IMR-90 (cell line): ENCODE data around the gene SLC26A8. TPM values are rescaled to one million over a fixed set of nuclear protein-coding genes. Genes with fewer than 3 reads are reported as not detected.

Source experiments
- ATAC-seq: fragments of 200-7000 bp; cut with Tn5 transposase; 2 replicates; pipeline ENCODE4 v1.9.1; 2020; ENCODE audit warnings: low read depth, mild to moderate bottlenecking, moderate library complexity
- BruUV-seq: library from RNA; stranded (reverse); fragments of 400-500 nt; replicated peaks from 2 replicates; lab custom pipeline; 2021; lab: Mats Ljungman, UMichigan
- CTCF ChIA-PET: fragments of 300-600 bp; formaldehyde crosslinking; extraction: SDS; loops from one replicate; lab custom pipeline; 2021; ENCODE audit warnings: antibody characterized with exemption; lab: Yijun Ruan, JAX
- POLR2A ChIA-PET: fragments of 300-600 bp; sonication (Branson Sonifier 250); formaldehyde crosslinking; loops from one replicate; lab custom pipeline; 2022; ENCODE audit warnings: antibody characterized with exemption; ENCODE audit not compliant: unreplicated experiment; lab: Charles Lee
- DNase-seq: peaks from one replicate; pipeline ENCODE4 v3.0.0; 2013
- H2AFZ ChIP-seq: replicated peaks from 2 replicates; pipeline ENCODE3; 2013; ENCODE audit warnings: low read length, mild to moderate bottlenecking; ENCODE audit not compliant: poor library complexity
- H2AK5ac ChIP-seq: 2 replicates; pipeline ENCODE4 v1.6.1; 2013; ENCODE audit warnings: low read depth, low read length, inconsistent platforms
- H2AK9ac ChIP-seq: replicated peaks from 2 replicates; pipeline ENCODE3; 2013; ENCODE audit warnings: mild to moderate bottlenecking, low read depth, low read length, moderate library complexity; ENCODE audit not compliant: poor library complexity
- H2BK120ac ChIP-seq: 2 replicates; pipeline ENCODE4 v1.6.1; 2013; ENCODE audit warnings: low read depth, low read length, inconsistent platforms
- H2BK15ac ChIP-seq: 3 replicates; pipeline ENCODE4 v1.6.1; 2013; ENCODE audit warnings: low read depth, low read length, inconsistent platforms
- H2BK20ac ChIP-seq: 2 replicates; pipeline ENCODE4 v1.6.1; 2013; ENCODE audit warnings: low read depth, mild to moderate bottlenecking, inconsistent platforms, low read length, moderate library complexity
- H2BK5ac ChIP-seq: 2 replicates; pipeline ENCODE4 v1.6.1; 2013; ENCODE audit warnings: mild to moderate bottlenecking, low read depth, low read length, inconsistent platforms; ENCODE audit not compliant: poor library complexity, severe bottlenecking
- H3K14ac ChIP-seq: replicated peaks from 2 replicates; pipeline ENCODE4 v1.6.1; 2013; ENCODE audit warnings: low read depth, low read length, inconsistent platforms
- H3K18ac ChIP-seq: 2 replicates; pipeline ENCODE4 v1.6.1; 2013; ENCODE audit warnings: low read depth, low read length, control low read depth
- H3K23ac ChIP-seq: 2 replicates; pipeline ENCODE4 v1.6.1; 2013; ENCODE audit warnings: low read depth, low read length, inconsistent platforms
- H3K27ac ChIP-seq: 2 replicates; pipeline ENCODE4 v1.5.1; 2013; ENCODE audit warnings: mild to moderate bottlenecking, control low read depth, low read length; ENCODE audit not compliant: insufficient read depth
- H3K27me3 ChIP-seq: 2 replicates; pipeline ENCODE4 v1.6.1; 2013; ENCODE audit warnings: low read length; ENCODE audit not compliant: control insufficient read depth, insufficient read depth
- H3K36me3 ChIP-seq: 2 replicates; pipeline ENCODE4 v1.6.1; 2013; ENCODE audit warnings: low read length, mixed read lengths; ENCODE audit not compliant: control insufficient read depth, insufficient read depth
- H3K4ac ChIP-seq: 2 replicates; pipeline ENCODE4 v1.6.1; 2013; ENCODE audit warnings: low read depth, low read length, inconsistent platforms
- H3K4me1 ChIP-seq: 2 replicates; pipeline ENCODE4 v1.6.1; 2013; ENCODE audit warnings: low read length, mixed read lengths; ENCODE audit not compliant: control insufficient read depth, insufficient read depth
- H3K4me2 ChIP-seq: 2 replicates; pipeline ENCODE4 v1.6.1; 2013; ENCODE audit warnings: low read depth, mild to moderate bottlenecking, control low read depth, low read length, moderate library complexity
- H3K4me3 ChIP-seq: 2 replicates; pipeline ENCODE4 v1.5.1; 2013; ENCODE audit warnings: low read depth, mild to moderate bottlenecking, control low read depth, low read length, moderate library complexity; ENCODE audit not compliant: insufficient read depth
- H3K56ac ChIP-seq: 2 replicates; pipeline ENCODE4 v1.6.1; 2013; ENCODE audit warnings: low read length, inconsistent platforms; ENCODE audit not compliant: insufficient read depth; ENCODE audit errors: extremely low read depth
- H3K79me1 ChIP-seq, 2 experiments: 2 replicates each; pipeline ENCODE4 v1.6.1; 2013; ENCODE audit warnings: low read length in 2 of 2, inconsistent platforms in 1 of 2, low read depth in 1 of 2
- H3K9ac ChIP-seq: 2 replicates; pipeline ENCODE4 v1.6.1; 2013; ENCODE audit warnings: low read depth, low read length, control low read depth
- H3K9me1 ChIP-seq: 2 replicates; pipeline ENCODE4 v1.6.1; 2013; ENCODE audit warnings: low read length, inconsistent platforms; ENCODE audit not compliant: insufficient read depth
- H3K9me3 ChIP-seq: 2 replicates; pipeline ENCODE4 v1.6.1; 2013; ENCODE audit warnings: low read length; ENCODE audit not compliant: control insufficient read depth, insufficient read depth
- H4K20me1 ChIP-seq: 2 replicates; pipeline ENCODE4 v1.6.1; 2013; ENCODE audit warnings: low read length, inconsistent platforms; ENCODE audit not compliant: insufficient read depth
- H4K5ac ChIP-seq: 2 replicates; pipeline ENCODE4 v1.6.1; 2013; ENCODE audit warnings: mild to moderate bottlenecking, low read depth, low read length, control low read depth
- H4K8ac ChIP-seq, 2 experiments: 2 replicates each; pipeline ENCODE4 v1.6.1; 2013; ENCODE audit warnings: low read depth in 2 of 2, low read length in 2 of 2, control low read depth in 1 of 2, inconsistent platforms in 1 of 2
- H4K91ac ChIP-seq: 2 replicates; pipeline ENCODE4 v1.6.1; 2013; ENCODE audit warnings: low read depth, low read length, inconsistent platforms; ENCODE audit not compliant: insufficient read depth
- CEBPB ChIP-seq: IDR thresholded peaks from 2 replicates; pipeline ENCODE4 v1.6.1; 2012; ENCODE audit warnings: low read depth, low read length, improper control_type of control experiment
- CTCF ChIP-seq: conservative IDR thresholded peaks from 2 replicates; pipeline ENCODE4 v1.5.1; 2012; ENCODE audit warnings: mild to moderate bottlenecking, low read depth, low read length, improper control_type of control experiment
- ELK1 ChIP-seq: fragments of 150-350 bp; IDR thresholded peaks from 2 replicates; pipeline ENCODE4 v1.6.1; 2016; ENCODE audit warnings: low read depth, mild to moderate bottlenecking, low read length, moderate library complexity, borderline replicate concordance
- MAFK ChIP-seq: IDR thresholded peaks from 2 replicates; pipeline ENCODE4 v1.6.1; 2012; ENCODE audit warnings: low read depth, low read length, improper control_type of control experiment
- MXI1 ChIP-seq: IDR thresholded peaks from 2 replicates; pipeline ENCODE4 v1.6.1; 2012; ENCODE audit warnings: low read depth, mild to moderate bottlenecking, low read length, moderate library complexity, borderline replicate concordance
- NFE2L2 ChIP-seq: fragments of 150-350 bp; IDR thresholded peaks from 2 replicates; pipeline ENCODE4 v1.6.1; 2016; ENCODE audit warnings: low read depth, mild to moderate bottlenecking, low read length
- POLR2A ChIP-seq: IDR thresholded peaks from 2 replicates; pipeline ENCODE4 v1.6.1; 2012; ENCODE audit warnings: mild to moderate bottlenecking, low read depth, low read length
- RCOR1 ChIP-seq: IDR thresholded peaks from 2 replicates; pipeline ENCODE4 v1.6.1; 2012; ENCODE audit warnings: mild to moderate bottlenecking, low read length, improper control_type of control experiment; ENCODE audit not compliant: insufficient replicate concordance
- SMC3 ChIP-seq: fragments of 150-350 bp; IDR thresholded peaks from 2 replicates; pipeline ENCODE4 v1.6.1; 2016; ENCODE audit warnings: low read depth, mild to moderate bottlenecking, antibody characterized with exemption, low read length, moderate library complexity
- WGBS, 2 experiments: methylation state at CpG; one replicate each; pipeline versions ENCODE4 v1.1.5 to v1.1.7; 2013; ENCODE audit warnings: missing lambda C conversion rate in 2 of 2; ENCODE audit not compliant: insufficient read length in 1 of 2; ENCODE audit errors: extremely low coverage in 2 of 2; 5-methylcytosine and 5-hydroxymethylcytosine counted together
- dilution Hi-C: fragments of 300-500 bp; cut with HindIII; formaldehyde crosslinking; loops from one replicate; pipeline ENCODE4 v1.14.3; 2018; ENCODE audit warnings: low sequenced_read_pairs; ENCODE audit not compliant: unreplicated experiment
- in situ Hi-C: fragments of 300-500 bp; cut with MboI; formaldehyde crosslinking; loops from 3 replicates; pipeline ENCODE4 v1.14.3; 2019; ENCODE audit warnings: low sequenced_read_pairs, inconsistent platforms, mixed read lengths
- intact Hi-C: fragments of 100-400 bp; cut with micrococcal nuclease; formaldehyde crosslinking; loops from 2 replicates; pipeline ENCODE4 v1.10.0; 2022
- polyA plus RNA-seq, 3 experiments: library from polyadenylated mRNA; depleted of rRNA; stranded (reverse); fragments of >200 nt; gene quantifications; 2 replicates each; pipeline ENCODE4 v1.2.3, GENCODE V29; 2012; ENCODE audit warnings: low replicate concordance in 1 of 3
- total RNA-seq: library from RNA; depleted of rRNA; stranded (reverse); fragments of >200 nt; gene quantifications from 2 replicates; pipeline ENCODE4 v1.2.3, GENCODE V29; 2012

SLC26A8 gene
- total and polyA plus RNA-seq, 2 of the 4 experiments (the other 2 are of a cell fraction): 0.07 TPM; not detected in 1

GRCh38 chr6:35972471-35973367, 51.7 kb downstream of the SLC26A8 start:
- dilution Hi-C loops: no loop called here
- POLR2A ChIA-PET: no interaction called here

More at GRCh38 chr6:35972471-35973367, 51.7 kb downstream of the SLC26A8 start:
- no peaks in the 10 kb centered on the region; the same call in 1 of the 2 replicates for H3K9me1 ChIP-seq
- no peaks in the 10 kb centered on the region for H4K20me1 ChIP-seq
- H3K23ac ChIP-seq: no peak overlapping the region
- no peak overlapping the region for H2AK5ac ChIP-seq
- ATAC-seq (peak; percentile 57), DNase-seq (no peak)
- no peaks in the 10 kb centered on the region for H3K36me3 ChIP-seq
- no peak overlapping the region for H3K4me2 ChIP-seq
- H3K56ac ChIP-seq: no peak overlapping the region
- H3K4me1 ChIP-seq: no peaks in the 10 kb centered on the region
- H3K27ac ChIP-seq: no peak overlapping the region
- H3K18ac ChIP-seq: no peak overlapping the region
- no peak overlapping the region for H2AK9ac ChIP-seq
- H3K27me3 ChIP-seq: no peaks in the 10 kb centered on the region
- H4K8ac ChIP-seq: no peak overlapping the region
- no peak overlapping the region for H4K5ac ChIP-seq
- CTCF ChIA-PET: interaction anchor here (0.8 kb wide), 1 partner anchor 122 kb away, joined by 3 read pairs; no protein-coding TSS in a partner anchor
- H2BK5ac ChIP-seq: no peak overlapping the region
- no peak overlapping the region for H2AFZ ChIP-seq
- no peak overlapping the region for H2BK20ac ChIP-seq
- no peak overlapping the region for H3K9ac ChIP-seq
- BruUV-seq: no TSS peak
- no peaks in the 10 kb centered on the region for H3K9me3 ChIP-seq
- H4K91ac ChIP-seq: no peak overlapping the region
- in situ Hi-C loops: loop anchor here (25.0 kb wide), 1 partner anchor 435 kb away; no protein-coding TSS in a partner anchor
- 58% methylated on average over 3 of the region's 7 CpGs; no CpG with 5 or more reads in 1 of the 2 experiments for WGBS, 2 experiments
- H3K4me3 ChIP-seq: no peak overlapping the region
- H3K14ac ChIP-seq: no peak overlapping the region
- intact Hi-C loops: no loop called here
- no peak overlapping the region for H2BK15ac ChIP-seq
- no peak overlapping the region for H3K4ac ChIP-seq
- no peaks in the 10 kb centered on the region for H3K79me1 ChIP-seq
- no peak overlapping the region for H2BK120ac ChIP-seq
- TF ChIP-seq CTCF (no peak), RCOR1 (no peak), MXI1 (no peak), ELK1 (no peak), MAFK (no peak), POLR2A (no peak), NFE2L2 (no peak), SMC3 (no peak), CEBPB (no peak)
